ENCODE results near the gene BARHL1.
A peak's percentile ranks its signal among the peaks of the same experiment; 100 is the strongest.

The BARHL1 gene

GRCh38 chr9:132606066-132606465, 23.7 kb downstream of the BARHL1 start:
- no peak for TF ChIP-seq CTCF (conservative IDR thresholded peaks at IDR 0.05; ENCODE audit: control insufficient read depth, insufficient read depth, low read depth, low read length)
- DNase-seq (ENCODE audit: low read depth), result no peak
- H3K4me3 ChIP-seq (ENCODE audit: control insufficient read depth, low read depth, low read length), result no peak overlapping the region

GRCh38 chr9:132609184-132609583, 26.8 kb downstream of the BARHL1 start:
- no peak for TF ChIP-seq CTCF (conservative IDR thresholded peaks at IDR 0.05; ENCODE audit: control insufficient read depth, insufficient read depth, low read depth, low read length)

GRCh38 chr9:132609829-132610228, 27.4 kb downstream of the BARHL1 start:
- TF ChIP-seq CTCF (conservative IDR thresholded peaks at IDR 0.05; ENCODE audit: control insufficient read depth, insufficient read depth, low read depth, low read length), result no peak
- H3K4me3 ChIP-seq (ENCODE audit: control insufficient read depth, low read depth, low read length), result no peak overlapping the region
- DNase-seq (ENCODE audit: low read depth), result peak; percentile 100

More at GRCh38 chr9:132609184-132609583, 26.8 kb downstream of the BARHL1 start:
- H3K4me3 ChIP-seq (ENCODE audit: control insufficient read depth, low read depth, low read length), result no peak overlapping the region
- DNase-seq (ENCODE audit: low read depth), result no peak

- no peak for TF ChIP-seq CTCF (conservative IDR thresholded peaks at IDR 0.05; ENCODE audit: control insufficient read depth, insufficient read depth, low read depth, low read length)
- no peak for DNase-seq (ENCODE audit: low read depth)
- no peak overlapping the region for H3K4me3 ChIP-seq (ENCODE audit: control insufficient read depth, low read depth, low read length)
These were observed 28.3 kb downstream of the BARHL1 start for GRCh38 chr9:132610661-132611060.

GRCh38 chr9:132614324-132614723, 31.9 kb downstream of the BARHL1 start:
- H3K4me3 ChIP-seq (ENCODE audit: control insufficient read depth, low read depth, low read length), result no peak overlapping the region
- no peak for DNase-seq (ENCODE audit: low read depth)
- no peak for TF ChIP-seq CTCF (conservative IDR thresholded peaks at IDR 0.05; ENCODE audit: control insufficient read depth, insufficient read depth, low read depth, low read length)

- no peak for TF ChIP-seq CTCF (conservative IDR thresholded peaks at IDR 0.05; ENCODE audit: control insufficient read depth, insufficient read depth, low read depth, low read length)
- no peak for DNase-seq (ENCODE audit: low read depth)
- H3K4me3 ChIP-seq (ENCODE audit: control insufficient read depth, low read depth, low read length), result no peak overlapping the region
These were observed 33.4 kb downstream of the BARHL1 start for GRCh38 chr9:132615774-132616173.

- TF ChIP-seq CTCF (conservative IDR thresholded peaks at IDR 0.05; ENCODE audit: control insufficient read depth, insufficient read depth, low read depth, low read length), result no peak
- DNase-seq (ENCODE audit: low read depth), result no peak
- H3K4me3 ChIP-seq (ENCODE audit: control insufficient read depth, low read depth, low read length), result no peak overlapping the region
These were observed 34.3 kb downstream of the BARHL1 start for GRCh38 chr9:132616725-132617124.

Measured in fibroblast of mammary gland (primary cell).